GM20431 (cell line): ENCODE measurements around the gene ZNF772.

Experiments
- in situ Hi-C: fragments of 300-500 bp; cut with MseI, MboI; formaldehyde crosslinking; loops from one replicate; pipeline ENCODE4 v1.15.0; 2020; ENCODE audit warnings: low sequenced_read_pairs; ENCODE audit not compliant: unreplicated experiment

The ZNF772 gene

DNA sequence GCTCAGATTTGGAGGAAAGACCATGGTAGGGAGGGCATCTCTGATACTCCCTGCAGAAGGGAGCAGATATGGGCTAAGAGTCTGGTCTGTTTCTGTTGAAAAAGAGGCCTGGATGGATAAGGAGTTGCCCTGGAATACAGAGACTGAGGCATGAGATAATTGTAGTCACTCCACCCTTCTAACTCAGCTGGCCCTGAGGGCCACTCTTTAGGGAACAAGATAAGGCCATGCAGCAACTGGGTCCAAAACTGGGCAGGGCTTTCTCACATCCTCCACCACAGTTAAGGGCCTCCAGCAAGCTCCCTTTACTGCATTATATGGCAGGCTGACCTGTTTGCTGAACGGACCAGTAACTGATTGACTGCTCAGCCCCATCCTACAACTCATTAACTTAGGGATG is 40.9 kb downstream of the ZNF772 start:
- in situ Hi-C loops, result no loop called here

DNA sequence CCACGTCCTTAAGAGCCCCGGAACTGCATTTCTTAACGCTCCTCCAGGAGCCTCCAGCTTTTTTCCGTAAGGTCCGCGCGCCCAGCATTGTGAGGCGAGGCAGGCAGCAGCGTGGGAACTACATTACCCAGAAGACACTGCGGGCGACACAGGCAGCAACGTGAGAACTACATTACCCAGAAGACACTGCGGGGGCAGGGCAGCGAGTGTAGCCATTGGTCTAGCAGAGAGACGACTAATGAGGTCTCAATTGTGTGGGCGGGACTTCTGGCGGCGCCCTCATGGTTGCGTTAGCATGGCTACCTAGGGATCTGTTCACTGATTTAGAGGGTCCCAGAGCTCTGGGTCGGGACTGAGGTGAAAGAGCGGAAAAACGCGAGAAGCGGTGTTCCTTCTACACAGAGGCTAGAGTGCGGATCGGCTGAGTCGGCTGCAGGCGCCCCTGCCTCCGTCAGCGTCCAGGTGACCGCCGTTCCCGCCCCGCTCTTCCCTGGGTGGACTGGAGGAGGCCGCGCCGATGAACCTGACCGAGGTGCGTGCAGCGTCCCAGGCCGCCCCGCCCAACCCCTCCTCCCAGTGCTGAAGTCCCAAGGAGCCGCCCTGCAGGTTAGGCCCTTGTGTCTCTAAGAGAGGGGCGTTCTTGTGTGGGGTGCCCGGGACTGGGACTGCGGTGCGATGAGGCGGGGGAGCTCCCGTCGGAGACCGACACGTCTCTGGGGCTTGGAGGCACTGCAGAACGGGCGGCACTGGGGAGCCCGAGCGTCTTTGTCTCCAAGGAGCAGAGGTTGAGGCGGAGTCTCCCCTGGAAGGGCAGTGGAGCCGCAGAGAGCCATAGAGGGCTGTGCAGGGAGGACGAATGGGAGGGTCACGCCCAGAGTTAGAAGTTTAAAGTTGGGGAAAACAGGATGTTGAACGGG is 42.0 kb downstream of the ZNF772 start, which contains the start of gene ZNF749:
TSS of gene ZNF749 (plus strand) at position 264 of the 917 bp plus-strand sequence. CDS start at position 518, 254 bp downstream.
- in situ Hi-C loops, result no loop called here

DNA sequence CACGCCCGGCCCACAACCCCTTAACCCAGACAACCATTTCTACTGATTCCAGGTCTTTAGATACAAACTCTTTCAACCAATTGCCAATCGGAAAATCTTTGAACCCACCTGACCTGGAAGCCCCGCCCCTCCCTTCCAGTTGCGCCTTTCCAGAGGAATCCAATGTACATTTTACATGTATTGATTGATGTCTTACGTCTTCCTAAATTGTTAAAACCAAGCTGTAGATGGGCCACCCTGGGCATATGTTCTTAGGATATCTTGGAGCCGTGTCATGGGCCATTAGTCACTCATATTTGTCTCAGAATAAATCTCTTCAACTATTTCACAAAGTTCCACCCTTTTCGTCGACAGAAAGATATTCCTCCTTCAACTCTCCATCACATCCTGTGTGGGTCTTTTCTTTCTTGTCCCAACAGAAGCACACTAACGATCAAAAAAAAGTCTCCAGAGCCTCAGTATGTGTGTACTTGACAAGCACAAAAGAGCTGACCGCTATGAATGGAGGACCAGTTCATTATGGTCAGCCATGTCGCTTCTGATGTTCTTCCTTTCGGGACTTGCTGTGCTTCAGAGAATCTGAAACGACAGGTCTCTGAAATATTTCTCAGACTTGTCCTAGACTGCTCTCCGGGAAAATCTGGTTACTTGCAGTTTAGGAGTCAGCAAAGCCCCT is 42.8 kb downstream of the ZNF772 start:
- in situ Hi-C loops, result no loop called here

DNA sequence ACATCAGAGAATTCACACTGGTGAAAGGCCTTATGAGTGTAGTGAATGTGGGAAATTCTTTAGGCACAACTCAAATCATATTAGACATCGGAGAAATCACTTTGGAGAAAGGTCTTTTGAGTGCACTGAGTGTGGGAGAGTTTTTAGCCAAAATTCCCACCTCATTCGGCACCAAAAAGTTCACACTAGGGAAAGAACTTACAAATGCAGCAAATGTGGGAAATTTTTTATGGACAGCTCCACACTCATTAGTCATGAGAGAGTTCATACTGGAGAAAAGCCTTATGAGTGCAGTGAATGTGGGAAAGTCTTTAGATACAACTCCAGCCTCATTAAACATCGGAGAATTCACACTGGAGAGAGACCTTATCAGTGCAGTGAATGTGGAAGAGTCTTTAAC is 56.3 kb downstream of the ZNF772 start:
- in situ Hi-C loops, result no loop called here

DNA sequence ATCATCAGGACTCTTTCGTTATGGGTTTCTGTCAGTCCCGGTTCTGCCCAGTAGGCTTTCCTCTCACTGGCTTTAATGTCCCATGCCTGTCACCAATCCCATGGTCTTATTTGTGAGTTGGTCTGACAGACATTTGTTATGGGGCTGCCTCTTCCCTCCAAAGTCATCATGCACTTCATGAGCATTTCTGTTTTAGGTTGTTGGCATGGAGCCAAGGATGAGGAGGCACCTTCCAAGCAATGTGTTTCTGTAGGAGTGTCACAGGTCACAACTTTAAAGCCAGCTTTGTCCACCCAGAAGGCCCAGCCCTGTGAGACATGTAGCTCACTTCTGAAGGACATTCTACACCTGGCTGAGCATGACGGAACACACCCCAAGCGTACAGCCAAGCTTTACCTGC is 57.9 kb downstream of the ZNF772 start:
- in situ Hi-C loops, result no loop called here
